ENCODE data around the gene C16orf90. TPM values are rescaled to one million over a fixed set of nuclear protein-coding genes. Genes with fewer than 3 reads are reported as not detected.

Gene C16orf90
- total RNA-seq, 1 donor from 2014 or later: not detected

DNA sequence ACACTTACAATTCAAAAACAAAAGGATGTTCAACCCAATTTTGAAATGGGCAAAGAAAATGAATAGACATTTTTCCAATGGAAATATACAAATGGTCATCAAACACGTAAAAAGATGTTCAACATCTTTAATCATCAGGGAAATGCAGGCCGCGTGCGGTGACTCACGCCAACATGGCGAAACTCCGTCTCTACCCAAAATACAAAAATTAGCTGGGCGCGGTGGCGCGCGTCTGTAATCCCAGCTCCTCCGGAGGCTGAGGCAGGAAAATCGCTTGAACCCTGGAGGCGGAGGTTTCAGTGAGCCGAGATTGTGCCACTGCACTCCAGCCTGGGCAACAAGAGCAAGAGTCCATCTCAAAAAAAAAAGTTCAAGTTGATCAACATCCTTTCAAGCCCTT lies 3.7 kb upstream of the C16orf90 start:
- H3K27ac Mint-ChIP-seq: no peak overlapping the region
- H4K20me1 ChIP-seq (ENCODE audit: low read depth): no peaks in the 10 kb centered on the region
- no peak overlapping the region for H3K9ac ChIP-seq
- H3K4me2 ChIP-seq: no peak overlapping the region
- H2AFZ ChIP-seq (replicated peaks): no peak overlapping the region
- H3K27me3 ChIP-seq: peaks cover 6% of the 10 kb centered on the region
- H3K27me3 Mint-ChIP-seq (ENCODE audit: insufficient read depth, low read depth): peaks cover 8% of the 10 kb centered on the region
- no peak overlapping the region for H3K4me3 ChIP-seq
- peaks cover 14% of the 10 kb centered on the region for H3K4me1 ChIP-seq
- H3K36me3 ChIP-seq: no peaks in the 10 kb centered on the region
- H3K9me3 ChIP-seq (ENCODE audit: low read depth): no peaks in the 10 kb centered on the region
- peaks cover 17% of the 10 kb centered on the region for H3F3A ChIP-seq (ENCODE audit: low read depth)
- H3K4me3 Mint-ChIP-seq: no peak overlapping the region
- no peak overlapping the region for H3K27ac ChIP-seq
- no peaks in the 10 kb centered on the region for H3K36me3 Mint-ChIP-seq
- no peak for DNase-seq (ENCODE audit: low spot score)
- H3K9me3 Mint-ChIP-seq: peaks cover 2% of the 10 kb centered on the region
- peaks cover 16% of the 10 kb centered on the region for H3K4me1 Mint-ChIP-seq
- peaks cover 24% of the 10 kb centered on the region for H3K79me2 ChIP-seq (ENCODE audit: low read depth)
- no peak for TF ChIP-seq CTCF (IDR thresholded peaks at IDR 0.05)
- TF ChIP-seq EZH2 (IDR thresholded peaks at IDR 0.05): no peak
- TF ChIP-seq EZH2phosphoT487 (IDR thresholded peaks at IDR 0.05): no peak

GRCh38 chr16:3497771-3498170 lies 2.5 kb upstream of the C16orf90 start:
- no peaks in the 10 kb centered on the region for H3K9me3 ChIP-seq (ENCODE audit: low read depth)
- peaks cover 14% of the 10 kb centered on the region for H3K4me1 ChIP-seq
- H3K36me3 ChIP-seq: no peaks in the 10 kb centered on the region
- H3K27me3 ChIP-seq: peaks cover 6% of the 10 kb centered on the region
- H3K27ac Mint-ChIP-seq: no peak overlapping the region
- no peak overlapping the region for H2AFZ ChIP-seq (replicated peaks)
- no peak overlapping the region for H3K27ac ChIP-seq
- TF ChIP-seq EZH2phosphoT487 (IDR thresholded peaks at IDR 0.05): no peak
- TF ChIP-seq CTCF (IDR thresholded peaks at IDR 0.05): no peak
- no peak for TF ChIP-seq EZH2 (IDR thresholded peaks at IDR 0.05)
- H3K4me2 ChIP-seq: no peak overlapping the region
- no peak for DNase-seq (ENCODE audit: low spot score)
- H3K79me2 ChIP-seq (ENCODE audit: low read depth): peaks cover 14% of the 10 kb centered on the region
- no peak overlapping the region for H3K9ac ChIP-seq
- H3K27me3 Mint-ChIP-seq (ENCODE audit: insufficient read depth, low read depth): peaks cover 8% of the 10 kb centered on the region
- H3K4me3 ChIP-seq: no peak overlapping the region
- peaks cover 16% of the 10 kb centered on the region for H3F3A ChIP-seq (ENCODE audit: low read depth)
- no peak overlapping the region for H3K4me3 Mint-ChIP-seq
- peaks cover 14% of the 10 kb centered on the region for H3K4me1 Mint-ChIP-seq
- peaks cover 2% of the 10 kb centered on the region for H3K9me3 Mint-ChIP-seq
- H4K20me1 ChIP-seq (ENCODE audit: low read depth): no peaks in the 10 kb centered on the region
- H3K36me3 Mint-ChIP-seq: no peaks in the 10 kb centered on the region

GRCh38 chr16:3496386-3496785 lies 1.1 kb upstream of the C16orf90 start:
- Histone ChIP-seq H3K9me3 (ENCODE audit: low read depth) (no peaks in the 10 kb centered on the region), H3K27me3 (peaks cover 6% of the 10 kb centered on the region), H3K27ac (no peak overlapping the region), H3K9ac (no peak overlapping the region), H3K36me3 (no peaks in the 10 kb centered on the region), H3K79me2 (ENCODE audit: low read depth) (peaks cover under 1% of the 10 kb centered on the region), H3K4me2 (no peak overlapping the region), H3K4me3 (no peak overlapping the region), H3F3A (ENCODE audit: low read depth) (peaks cover 6% of the 10 kb centered on the region), H3K4me1 (peaks cover under 1% of the 10 kb centered on the region), H4K20me1 (ENCODE audit: low read depth) (no peaks in the 10 kb centered on the region), H2AFZ (replicated peaks) (no peak overlapping the region)
- DNase-seq (ENCODE audit: low spot score): no peak
- no peak overlapping the region for H3K27ac Mint-ChIP-seq
- peaks cover 3% of the 10 kb centered on the region for H3K4me1 Mint-ChIP-seq
- TF ChIP-seq CTCF (IDR thresholded peaks at IDR 0.05) (no peak), EZH2phosphoT487 (IDR thresholded peaks at IDR 0.05) (no peak), EZH2 (IDR thresholded peaks at IDR 0.05) (no peak)
- no peak overlapping the region for H3K4me3 Mint-ChIP-seq
- no peaks in the 10 kb centered on the region for H3K36me3 Mint-ChIP-seq
- H3K27me3 Mint-ChIP-seq (ENCODE audit: insufficient read depth, low read depth): peaks cover 8% of the 10 kb centered on the region
- peaks cover 2% of the 10 kb centered on the region for H3K9me3 Mint-ChIP-seq

Data from neural progenitor cell (in vitro differentiated cells).